ENCODE data around the gene HAUS7. TPM values are rescaled to one million over a fixed set of nuclear protein-coding genes. Genes with fewer than 3 reads are reported as not detected.

Gene HAUS7
- total and polyA plus RNA-seq, 9 donors, result 20.0 to 34.3 (median 30.1) TPM

DNA sequence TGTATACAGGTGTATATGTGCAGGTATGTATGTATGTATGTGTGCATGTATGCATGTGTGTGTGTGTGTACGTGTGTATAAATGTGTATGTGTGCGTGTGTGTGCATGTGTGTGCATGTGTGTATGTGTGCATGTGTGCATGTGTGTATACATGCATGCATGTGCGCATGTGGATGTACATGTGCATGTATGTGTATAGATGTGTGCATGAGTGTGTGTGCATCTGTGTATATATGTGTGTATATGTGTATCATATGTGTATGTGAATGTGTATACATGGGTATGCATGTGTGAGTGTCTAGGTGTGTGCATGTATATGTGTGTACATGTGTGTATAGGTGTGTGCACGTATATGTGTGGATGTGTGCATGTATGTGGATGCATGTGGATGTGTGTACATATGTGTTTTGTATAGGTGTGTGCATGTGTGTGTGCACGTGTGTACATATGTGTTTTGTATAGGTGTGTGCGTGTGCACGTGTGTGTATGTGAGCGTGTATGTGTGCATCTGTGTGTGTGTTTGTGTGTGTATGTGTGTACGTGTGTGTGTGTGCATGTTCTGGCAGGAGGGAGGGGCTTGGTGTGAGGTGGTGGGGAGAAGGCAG is 30.4 kb upstream of the HAUS7 start:
- H3K4me1 ChIP-seq (ENCODE audit: control insufficient read depth, insufficient read depth, low read length), result peaks cover 31% of the 10 kb centered on the region
- no peak overlapping the region for H3K27ac ChIP-seq (ENCODE audit: low read length)
- H3K9me3 ChIP-seq (replicated peaks; ENCODE audit: control insufficient read depth, low read depth, low read length), result no peaks in the 10 kb centered on the region
- H3K36me3 ChIP-seq (ENCODE audit: control insufficient read depth, insufficient read depth, low read length), result no peaks in the 10 kb centered on the region
- H3K4me3 ChIP-seq (ENCODE audit: low read length), result no peak overlapping the region
- 87% methylated on average over 8 of the region's 9 CpGs for WGBS (ENCODE audit: insufficient coverage)
- DNase-seq, result no peak
- H3K27me3 ChIP-seq (ENCODE audit: control insufficient read depth, insufficient read depth, low read length), result no peaks in the 10 kb centered on the region

DNA sequence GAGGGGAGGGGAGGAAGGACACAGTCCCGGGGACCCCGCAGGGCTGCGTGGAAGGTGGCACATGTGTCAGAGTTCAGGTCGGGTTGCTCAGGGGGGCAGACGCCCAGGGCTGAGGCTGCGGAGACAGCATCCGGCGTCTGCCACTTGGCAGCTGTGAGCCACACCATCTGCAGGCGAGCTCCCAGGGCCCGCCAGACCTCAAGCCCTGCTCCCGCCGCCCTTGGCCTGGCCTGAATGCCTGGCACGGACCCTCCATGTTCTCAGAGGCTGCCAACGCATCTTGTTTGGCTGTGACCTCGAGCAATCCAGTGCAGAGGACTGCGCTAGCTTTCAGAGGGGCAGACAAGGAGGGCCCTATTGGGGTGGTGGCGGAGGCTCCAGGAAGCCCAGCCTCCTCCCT is 29.5 kb upstream of the HAUS7 start:
- Histone ChIP-seq H3K36me3 (ENCODE audit: control insufficient read depth, insufficient read depth, low read length) (no peaks in the 10 kb centered on the region), H3K9me3 (replicated peaks; ENCODE audit: control insufficient read depth, low read depth, low read length) (no peaks in the 10 kb centered on the region), H3K27me3 (ENCODE audit: control insufficient read depth, insufficient read depth, low read length) (peaks cover 4% of the 10 kb centered on the region), H3K27ac (ENCODE audit: low read length) (peak overlapping the region; percentile 29), H3K4me1 (ENCODE audit: control insufficient read depth, insufficient read depth, low read length) (peaks cover 39% of the 10 kb centered on the region), H3K4me3 (ENCODE audit: low read length) (no peak overlapping the region)
- 71% methylated on average over 16 of the region's 17 CpGs for WGBS (ENCODE audit: insufficient coverage)
- DNase-seq, result peak; percentile 59

DNA sequence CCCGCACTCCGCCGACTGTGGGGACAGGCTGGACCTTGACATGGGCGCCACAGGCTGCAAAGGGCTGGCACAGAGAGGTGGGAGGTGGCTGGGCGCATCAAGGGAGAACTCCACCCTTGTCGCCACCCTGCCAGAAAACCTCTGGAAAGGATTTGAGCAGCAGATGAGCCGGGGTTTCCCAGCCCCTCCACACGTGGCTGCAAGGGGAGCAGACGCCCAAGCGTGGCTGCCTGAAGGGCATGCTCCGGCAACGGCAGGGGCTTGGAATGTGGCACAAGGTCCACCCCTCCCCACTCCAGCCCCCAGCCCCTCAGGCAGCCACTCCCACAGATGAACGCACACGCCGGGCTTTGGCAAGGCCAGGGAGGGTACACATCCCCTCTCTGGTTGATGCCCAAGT is 29.0 kb upstream of the HAUS7 start:
- peaks cover 5% of the 10 kb centered on the region for H3K27me3 ChIP-seq (ENCODE audit: control insufficient read depth, insufficient read depth, low read length)
- H3K4me1 ChIP-seq (ENCODE audit: control insufficient read depth, insufficient read depth, low read length), result peaks cover 41% of the 10 kb centered on the region
- H3K9me3 ChIP-seq (replicated peaks; ENCODE audit: control insufficient read depth, low read depth, low read length), result no peaks in the 10 kb centered on the region
- WGBS (ENCODE audit: insufficient coverage), result 65% methylated on average over 11 of the region's 15 CpGs
- peak overlapping the region; percentile 29 for H3K27ac ChIP-seq (ENCODE audit: low read length)
- H3K36me3 ChIP-seq (ENCODE audit: control insufficient read depth, insufficient read depth, low read length), result no peaks in the 10 kb centered on the region
- peak; percentile 52 for DNase-seq
- H3K4me3 ChIP-seq (ENCODE audit: low read length), result no peak overlapping the region

DNA sequence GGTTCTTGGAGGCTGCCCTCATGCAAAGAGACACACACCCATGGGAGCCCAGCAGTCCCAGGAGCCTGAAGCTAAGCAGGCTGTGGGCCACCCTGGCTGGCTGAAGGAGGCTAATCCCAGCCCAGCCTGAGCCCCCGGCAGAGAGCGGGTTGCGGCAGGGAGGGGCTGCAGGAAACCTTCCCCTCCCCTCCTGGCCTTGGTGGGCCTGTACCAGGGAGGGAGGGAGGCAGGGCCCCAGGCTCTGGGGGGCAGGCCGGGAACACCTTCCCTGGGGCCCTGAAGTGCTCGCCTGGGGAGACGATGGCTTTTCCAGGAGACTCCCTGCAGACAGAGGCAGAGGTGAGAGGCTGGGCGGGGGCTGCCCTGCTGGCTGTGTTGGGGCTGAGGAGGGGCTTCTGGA is 28.1 kb upstream of the HAUS7 start:
- H3K9me3 ChIP-seq (replicated peaks; ENCODE audit: control insufficient read depth, low read depth, low read length), result no peaks in the 10 kb centered on the region
- no peak for DNase-seq
- H3K27ac ChIP-seq (ENCODE audit: low read length), result no peak overlapping the region
- peaks cover 48% of the 10 kb centered on the region for H3K4me1 ChIP-seq (ENCODE audit: control insufficient read depth, insufficient read depth, low read length)
- H3K36me3 ChIP-seq (ENCODE audit: control insufficient read depth, insufficient read depth, low read length), result no peaks in the 10 kb centered on the region
- peaks cover 5% of the 10 kb centered on the region for H3K27me3 ChIP-seq (ENCODE audit: control insufficient read depth, insufficient read depth, low read length)
- H3K4me3 ChIP-seq (ENCODE audit: low read length), result no peak overlapping the region
- 72% methylated on average over 4 of the region's 7 CpGs for WGBS (ENCODE audit: insufficient coverage)

DNA sequence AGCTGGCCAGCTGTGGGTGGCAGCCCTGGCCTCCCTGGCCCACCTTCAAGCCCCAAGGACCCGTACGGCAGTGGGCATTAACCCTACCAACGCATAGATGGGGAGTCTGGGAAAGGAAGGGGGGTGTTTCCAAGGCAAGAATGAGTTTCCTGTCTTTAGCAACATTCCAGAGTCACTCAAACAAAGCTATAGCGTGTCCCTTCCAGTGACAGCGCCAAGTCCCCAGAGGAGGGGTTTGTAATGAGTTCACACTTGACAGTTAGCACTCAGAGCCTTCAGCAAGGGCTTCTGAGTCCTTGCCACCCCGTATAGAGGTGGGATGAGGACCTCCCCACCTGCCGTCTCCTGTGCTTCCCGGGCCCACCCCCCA is 26.2 kb upstream of the HAUS7 start:
- H3K27me3 ChIP-seq (ENCODE audit: control insufficient read depth, insufficient read depth, low read length), result peaks cover 5% of the 10 kb centered on the region
- no peaks in the 10 kb centered on the region for H3K9me3 ChIP-seq (replicated peaks; ENCODE audit: control insufficient read depth, low read depth, low read length)
- no peaks in the 10 kb centered on the region for H3K36me3 ChIP-seq (ENCODE audit: control insufficient read depth, insufficient read depth, low read length)
- DNase-seq, result no peak
- peak overlapping the region; percentile 52 for H3K4me3 ChIP-seq (ENCODE audit: low read length)
- H3K27ac ChIP-seq (ENCODE audit: low read length), result no peak overlapping the region
- WGBS (ENCODE audit: insufficient coverage), result no CpG with 5 or more reads among the region's 8 CpGs
- peaks cover 60% of the 10 kb centered on the region for H3K4me1 ChIP-seq (ENCODE audit: control insufficient read depth, insufficient read depth, low read length)

DNA sequence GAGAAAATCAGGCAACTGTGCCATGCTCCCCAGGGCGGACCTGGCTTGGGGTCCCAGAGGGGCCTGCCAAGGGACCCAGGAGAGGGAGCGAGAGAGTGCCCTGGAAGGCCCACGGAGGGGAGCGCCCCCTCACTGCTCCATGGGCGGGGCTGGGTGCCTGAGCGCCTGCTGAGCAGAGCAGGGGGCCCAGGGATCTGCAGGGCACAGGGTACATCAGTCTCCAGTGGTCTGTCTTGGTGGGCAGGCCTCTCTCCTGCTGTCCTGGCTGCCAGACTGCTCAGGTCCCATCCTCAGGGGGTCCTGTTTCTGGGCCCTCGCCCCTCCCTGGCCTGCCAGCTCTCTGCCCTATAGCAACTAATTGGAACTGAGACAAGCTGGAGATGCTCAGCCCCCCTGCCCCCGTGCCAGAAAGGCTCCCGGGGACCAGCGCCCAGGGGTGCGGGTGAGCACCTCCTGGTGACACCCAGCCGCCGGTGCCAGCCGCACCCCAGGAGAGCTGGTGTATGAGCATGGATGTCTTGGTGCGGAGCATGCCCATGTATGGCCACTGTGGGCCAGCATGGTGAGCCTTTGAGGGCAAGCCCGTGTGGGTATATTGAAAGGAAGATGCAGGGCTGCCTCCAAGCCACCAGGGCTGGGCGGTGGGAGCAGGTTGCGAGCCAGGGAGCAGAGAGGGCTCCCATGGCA is 25.7 kb upstream of the HAUS7 start:
- H3K27ac ChIP-seq (ENCODE audit: low read length), result peak overlapping the region; percentile 20
- 79% methylated on average over 16 of the region's 18 CpGs for WGBS (ENCODE audit: insufficient coverage)

DNA sequence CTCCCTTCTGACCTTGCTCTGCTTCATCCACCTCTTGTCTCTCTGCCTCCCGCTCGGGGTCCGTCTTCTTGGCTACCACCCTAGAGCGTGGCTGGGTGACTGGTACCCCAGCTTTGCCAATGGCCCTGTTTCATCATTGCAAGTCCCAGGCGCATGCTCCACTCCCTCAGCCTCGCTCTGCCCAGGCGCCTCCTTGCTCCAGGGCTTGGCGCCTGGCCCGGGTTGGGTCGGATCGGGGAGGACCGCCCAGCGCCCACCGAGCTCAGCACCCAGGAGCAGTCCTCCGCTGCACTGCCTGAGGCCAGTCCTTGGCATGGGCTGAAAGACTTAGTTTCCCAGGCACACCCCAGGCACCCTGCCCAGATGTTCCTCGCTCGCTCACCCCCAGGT is 25.0 kb upstream of the HAUS7 start:
- H3K4me3 ChIP-seq (ENCODE audit: low read length), result peak overlapping the region; percentile 52
- peak overlapping the region; percentile 72 for H3K27ac ChIP-seq (ENCODE audit: low read length)
- H3K9me3 ChIP-seq (replicated peaks; ENCODE audit: control insufficient read depth, low read depth, low read length), result no peaks in the 10 kb centered on the region
- DNase-seq, result no peak
- H3K27me3 ChIP-seq (ENCODE audit: control insufficient read depth, insufficient read depth, low read length), result peaks cover 5% of the 10 kb centered on the region
- WGBS (ENCODE audit: insufficient coverage), result 26% methylated on average over 15 of the region's 17 CpGs
- peaks cover 67% of the 10 kb centered on the region for H3K4me1 ChIP-seq (ENCODE audit: control insufficient read depth, insufficient read depth, low read length)
- no peaks in the 10 kb centered on the region for H3K36me3 ChIP-seq (ENCODE audit: control insufficient read depth, insufficient read depth, low read length)

More for the DNA sequence above, 25.7 kb upstream of the HAUS7 start:
- H3K27me3 ChIP-seq (ENCODE audit: control insufficient read depth, insufficient read depth, low read length), result peaks cover 5% of the 10 kb centered on the region
- H3K9me3 ChIP-seq (replicated peaks; ENCODE audit: control insufficient read depth, low read depth, low read length), result no peaks in the 10 kb centered on the region
- H3K36me3 ChIP-seq (ENCODE audit: control insufficient read depth, insufficient read depth, low read length), result no peaks in the 10 kb centered on the region
- DNase-seq, result no peak
- peaks cover 61% of the 10 kb centered on the region for H3K4me1 ChIP-seq (ENCODE audit: control insufficient read depth, insufficient read depth, low read length)
- H3K4me3 ChIP-seq (ENCODE audit: low read length), result peak overlapping the region; percentile 52

DNA sequence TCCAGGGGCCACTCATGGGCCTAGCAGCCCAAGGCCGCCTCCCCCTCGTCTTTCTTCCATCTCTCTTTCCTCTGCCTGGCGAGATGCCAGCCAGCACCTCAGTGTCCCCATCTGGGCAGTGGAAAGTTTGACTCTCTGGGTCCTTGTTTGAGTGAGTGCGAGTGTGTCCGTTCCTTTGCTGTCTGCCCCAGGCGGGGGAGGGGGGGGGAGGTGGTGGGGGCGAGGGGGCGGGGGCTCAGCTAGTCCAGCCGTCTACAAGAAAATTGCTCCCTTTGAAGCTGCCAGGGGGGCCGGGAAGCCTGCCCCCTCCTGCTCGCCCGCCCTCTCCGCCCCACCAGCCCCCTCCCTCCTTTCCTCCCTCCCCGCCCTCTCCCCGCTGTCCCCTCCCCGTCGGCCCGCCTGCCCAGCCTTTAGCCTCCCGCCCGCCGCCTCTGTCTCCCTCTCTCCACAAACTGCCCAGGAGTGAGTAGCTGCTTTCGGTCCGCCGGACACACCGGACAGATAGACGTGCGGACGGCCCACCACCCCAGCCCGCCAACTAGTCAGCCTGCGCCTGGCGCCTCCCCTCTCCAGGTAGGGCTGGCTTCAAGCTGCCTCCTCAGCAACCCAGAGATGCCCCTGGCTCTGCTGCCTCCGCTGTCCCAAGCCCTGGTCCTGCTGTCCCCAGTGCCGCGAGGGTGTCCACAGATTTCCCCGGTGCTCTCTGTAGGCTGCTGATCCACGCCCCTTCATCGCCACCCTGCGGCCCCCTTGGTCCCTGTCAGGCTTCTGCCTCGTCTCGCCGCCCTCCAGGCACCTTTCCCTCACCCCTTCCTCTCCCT is 24.4 kb upstream of the HAUS7 start, which contains the start of gene BGN:
BGN (plus strand) TSS at position 440 of the 821 bp plus-strand sequence. CDS start 9,652 bp downstream, outside the sequence.
- Histone ChIP-seq H3K36me3 (ENCODE audit: control insufficient read depth, insufficient read depth, low read length) (no peaks in the 10 kb centered on the region), H3K4me3 (ENCODE audit: low read length) (peak within 1 kb of the TSS; percentile 52), H3K4me1 (ENCODE audit: control insufficient read depth, insufficient read depth, low read length) (peaks cover 67% of the 10 kb centered on the region), H3K9me3 (replicated peaks; ENCODE audit: control insufficient read depth, low read depth, low read length) (no peaks in the 10 kb centered on the region), H3K27ac (ENCODE audit: low read length) (peak within 1 kb of the TSS; percentile 72), H3K27me3 (ENCODE audit: control insufficient read depth, insufficient read depth, low read length) (peaks cover 5% of the 10 kb centered on the region)
- DNase-seq, result peak; percentile 80
- WGBS (ENCODE audit: insufficient coverage), result 44% methylated on average over 30 of the region's 41 CpGs

DNA sequence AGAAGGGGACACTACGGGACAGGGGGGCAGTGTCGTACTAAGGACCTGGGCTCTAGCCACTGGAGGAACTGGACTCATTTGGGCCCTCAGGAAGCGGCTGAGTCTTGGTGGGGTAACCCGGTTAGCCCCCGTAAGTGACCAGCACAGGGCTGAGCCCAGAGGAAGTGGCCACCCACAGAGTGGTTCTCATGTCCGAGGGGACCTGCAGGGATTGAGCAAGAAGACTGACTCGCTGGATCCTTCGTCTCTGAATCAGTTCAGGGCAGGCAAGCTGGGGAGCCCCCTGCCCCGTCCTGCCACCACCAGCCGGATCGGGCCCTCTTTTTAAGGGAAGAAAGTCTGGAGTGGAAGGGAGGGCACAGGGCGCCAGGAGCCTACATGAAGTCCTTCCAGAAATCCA is 23.7 kb upstream of the HAUS7 start:
- Histone ChIP-seq H3K27me3 (ENCODE audit: control insufficient read depth, insufficient read depth, low read length) (peaks cover 5% of the 10 kb centered on the region), H3K9me3 (replicated peaks; ENCODE audit: control insufficient read depth, low read depth, low read length) (no peaks in the 10 kb centered on the region), H3K27ac (ENCODE audit: low read length) (peak overlapping the region; percentile 60), H3K4me1 (ENCODE audit: control insufficient read depth, insufficient read depth, low read length) (peaks cover 67% of the 10 kb centered on the region), H3K36me3 (ENCODE audit: control insufficient read depth, insufficient read depth, low read length) (no peaks in the 10 kb centered on the region), H3K4me3 (ENCODE audit: low read length) (peak overlapping the region; percentile 10)
- DNase-seq, result no peak
- 52% methylated on average over 8 of the region's 12 CpGs for WGBS (ENCODE audit: insufficient coverage)

DNA sequence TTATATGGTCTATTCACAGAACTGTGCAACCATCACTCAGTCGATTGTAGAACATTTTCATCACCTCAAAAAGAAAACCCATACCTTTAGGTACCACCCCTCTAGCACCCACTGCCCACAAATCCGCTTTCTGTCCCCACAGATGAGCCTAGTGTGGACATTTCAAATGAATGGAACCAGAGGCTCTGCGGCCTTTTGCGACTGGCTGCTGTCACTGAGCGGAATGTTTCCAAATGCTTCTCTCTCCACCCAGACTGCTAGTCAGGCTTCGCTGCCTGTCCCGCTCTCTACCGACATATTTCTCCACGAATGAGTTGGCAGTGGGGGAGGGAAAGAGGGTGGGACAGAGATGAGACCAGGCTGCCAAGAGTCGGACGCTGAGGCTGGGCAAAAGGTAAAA is 22.7 kb upstream of the HAUS7 start:
- H3K27ac ChIP-seq (ENCODE audit: low read length), result no peak overlapping the region

More for the DNA sequence above, 22.7 kb upstream of the HAUS7 start:
- H3K4me3 ChIP-seq (ENCODE audit: low read length), result no peak overlapping the region
- H3K4me1 ChIP-seq (ENCODE audit: control insufficient read depth, insufficient read depth, low read length), result peaks cover 69% of the 10 kb centered on the region
- H3K27me3 ChIP-seq (ENCODE audit: control insufficient read depth, insufficient read depth, low read length), result peaks cover 5% of the 10 kb centered on the region
- WGBS (ENCODE audit: insufficient coverage), result 90% methylated on average over 4 of the region's 11 CpGs
- no peak for DNase-seq
- H3K36me3 ChIP-seq (ENCODE audit: control insufficient read depth, insufficient read depth, low read length), result no peaks in the 10 kb centered on the region
- no peaks in the 10 kb centered on the region for H3K9me3 ChIP-seq (replicated peaks; ENCODE audit: control insufficient read depth, low read depth, low read length)
